HG02642 (cell line): ENCODE data around the gene RIMS4.
"Not testable (repeated sequence)": the region's sequence is repeated elsewhere in the genome, so short reads cannot be mapped to it uniquely, and the experiment has no call there.

Experiments
- ATAC-seq: cut with Tn5 transposase; IDR thresholded peaks from one replicate; pipeline ENCODE4 v1.9.1; 2021; ENCODE audit warnings: mild to moderate bottlenecking; ENCODE audit not compliant: unreplicated experiment, poor library complexity

The RIMS4 gene

GRCh38 chr20:44768256-44768655 is 42.1 kb downstream of the RIMS4 start:
- ATAC-seq = no peak

DNA sequence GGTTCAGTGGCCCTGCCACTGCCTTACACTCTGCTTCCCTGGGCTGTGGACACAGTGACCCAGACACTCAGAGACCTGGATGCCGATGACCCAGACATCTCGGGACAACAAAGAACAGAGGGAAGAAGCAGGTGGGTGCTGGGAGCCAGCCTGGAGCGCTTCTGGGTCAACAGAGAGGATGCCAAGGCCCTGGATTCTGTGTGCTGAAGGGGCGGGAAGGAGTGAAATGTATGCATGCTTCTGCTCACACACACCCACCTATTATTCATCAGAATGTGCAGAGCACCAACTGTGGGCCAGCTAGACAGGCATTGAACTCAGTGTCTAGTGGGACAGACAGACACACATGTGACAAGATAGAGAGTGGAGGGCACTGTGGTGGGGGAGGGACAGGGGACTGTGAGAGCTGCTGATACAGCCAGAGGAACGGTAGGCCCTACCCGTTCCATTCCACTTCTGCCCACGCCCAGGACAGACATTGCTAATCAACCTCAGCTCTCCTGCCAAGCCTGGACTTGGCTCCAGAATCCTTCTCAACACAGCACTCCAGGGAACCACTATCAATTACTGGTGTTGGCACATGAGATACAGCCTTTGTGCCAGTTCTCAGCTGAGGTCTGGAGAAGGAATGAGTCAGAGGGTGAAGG is 44.5 kb downstream of the RIMS4 start:
- no peak for ATAC-seq

- ATAC-seq = no peak
Observed at GRCh38 chr20:44765091-44765490, 45.3 kb downstream of the RIMS4 start.

- ATAC-seq = not testable (repeated sequence)
Observed at GRCh38 chr20:44763798-44764197, 46.5 kb downstream of the RIMS4 start.

DNA sequence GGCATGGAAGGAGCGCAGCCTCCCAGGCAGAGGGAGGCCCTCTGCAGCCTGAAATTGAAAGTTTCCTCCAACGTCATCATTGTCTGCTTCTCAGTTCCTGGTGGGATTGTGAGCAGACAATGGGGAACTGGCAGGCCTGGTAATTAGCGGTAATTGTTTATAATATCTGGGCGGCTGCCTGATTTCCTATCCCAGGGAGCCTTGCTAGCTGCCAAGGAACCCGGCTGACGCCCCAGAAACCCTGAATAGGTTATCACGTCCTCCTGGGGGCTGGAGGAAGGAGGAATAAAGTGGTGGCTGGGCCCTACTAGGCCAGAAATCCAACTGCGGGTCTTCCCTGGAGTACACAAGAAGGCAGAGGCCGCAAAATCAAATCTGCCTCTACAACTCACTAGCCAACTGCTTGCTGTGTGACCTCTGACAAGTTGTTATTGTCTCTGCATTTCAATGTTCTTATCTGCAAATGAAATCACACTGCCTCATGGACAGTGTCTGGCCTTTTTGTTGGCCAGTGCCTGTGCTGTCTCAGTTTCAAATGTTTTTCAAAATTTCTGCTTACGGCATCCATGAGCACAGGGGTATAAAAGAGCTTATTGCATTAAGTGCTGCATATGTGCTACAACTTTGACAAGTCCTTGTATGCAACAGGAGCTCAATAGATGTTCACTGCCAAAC is 47.7 kb downstream of the RIMS4 start:
- ATAC-seq = no peak

GRCh38 chr20:44761423-44761822 is 48.9 kb downstream of the RIMS4 start:
- no peak for ATAC-seq

GRCh38 chr20:44759595-44759994 is 50.8 kb downstream of the RIMS4 start:
- ATAC-seq = no peak

DNA sequence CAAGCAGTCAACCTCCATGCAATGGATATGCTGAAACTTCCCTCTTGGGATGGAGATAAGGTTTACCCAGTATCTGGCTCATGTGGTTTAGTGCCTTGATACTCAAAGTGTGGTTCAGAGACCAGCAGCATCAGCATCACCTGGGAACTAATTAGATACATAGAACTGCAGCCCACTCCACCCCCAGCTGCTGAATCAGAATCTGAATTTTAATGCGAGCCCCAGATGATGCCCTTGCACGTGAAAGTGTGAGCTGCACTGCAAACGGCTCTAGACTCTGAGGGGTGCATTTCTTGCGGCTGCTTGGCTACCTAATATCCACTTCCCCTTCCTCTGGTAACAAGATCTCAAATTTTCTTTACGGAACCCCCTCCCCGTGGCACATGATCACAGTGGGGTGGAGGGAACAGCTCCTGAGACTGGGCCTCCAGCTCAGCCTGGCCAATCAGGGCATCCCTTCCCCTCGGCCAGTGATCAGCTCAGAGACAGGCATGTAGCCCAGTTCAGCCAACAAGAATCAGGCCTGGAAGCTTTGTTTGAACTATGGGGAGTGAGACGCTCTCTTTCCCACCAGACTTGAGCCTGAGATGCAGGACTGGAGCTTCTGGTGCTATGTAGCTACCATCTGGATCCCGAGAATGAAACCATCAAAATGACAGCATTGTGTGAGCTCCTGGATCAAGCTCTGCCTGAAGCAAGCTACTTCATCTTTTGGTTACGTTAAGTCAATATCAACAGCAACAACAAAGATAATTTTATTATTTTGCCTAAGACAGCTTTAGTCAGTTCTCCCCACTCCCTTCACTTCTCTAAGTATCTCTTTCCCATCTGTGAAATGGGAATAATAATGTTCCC is 51.9 kb downstream of the RIMS4 start:
- ATAC-seq = no peak

DNA sequence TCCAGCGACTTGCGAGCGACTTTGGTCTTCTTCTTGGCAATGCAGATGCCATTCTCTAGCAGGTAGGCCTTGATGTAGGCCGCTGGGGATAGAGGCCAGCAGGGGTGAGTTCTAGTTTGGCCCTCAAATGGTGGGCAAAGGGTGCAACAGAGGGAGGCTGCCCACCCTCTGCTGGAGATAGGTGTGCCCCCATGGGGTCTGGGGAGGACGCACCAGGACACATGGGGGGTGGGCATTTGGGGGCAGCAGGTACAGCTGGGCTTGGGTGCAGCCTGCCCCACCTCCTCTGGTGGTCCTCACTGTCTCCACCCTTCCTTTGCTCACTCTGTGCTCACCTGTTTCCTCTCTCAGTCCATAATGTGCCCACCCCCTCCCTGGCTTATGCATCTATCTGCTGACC is 53.4 kb downstream of the RIMS4 start:
- ATAC-seq = no peak

- no peak for ATAC-seq
Observed at GRCh38 chr20:44756011-44756688, 54.2 kb downstream of the RIMS4 start.

DNA sequence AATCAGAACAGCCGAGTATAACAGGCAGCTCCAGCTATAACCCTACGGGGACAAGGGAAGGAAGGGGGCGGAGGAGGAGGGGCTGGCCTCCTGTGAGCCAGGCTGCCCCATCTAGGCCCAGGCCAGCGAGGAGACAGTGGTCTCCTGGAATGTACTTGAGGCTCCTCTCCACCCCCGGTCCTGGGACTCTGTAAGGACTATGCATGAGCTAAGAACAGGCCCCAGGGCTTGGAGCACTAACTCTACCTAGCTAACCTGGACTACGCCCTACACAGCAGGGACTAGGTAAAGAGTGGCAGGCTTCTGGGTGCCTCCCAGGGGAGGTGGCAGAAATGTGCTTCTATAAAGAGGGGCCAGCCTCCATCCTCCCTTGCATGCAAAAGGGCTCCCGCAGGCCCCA is 55.8 kb downstream of the RIMS4 start:
- ATAC-seq = no peak

GRCh38 chr20:44752099-44752931 is 58.0 kb downstream of the RIMS4 start:
- no peak for ATAC-seq

- ATAC-seq = no peak
Observed at GRCh38 chr20:44750081-44750805, 60.1 kb downstream of the RIMS4 start.

- no peak for ATAC-seq
Observed at GRCh38 chr20:44748005-44748370, 62.4 kb downstream of the RIMS4 start.

- no peak for ATAC-seq
Observed at GRCh38 chr20:44747166-44748004, 63.0 kb downstream of the RIMS4 start.

GRCh38 chr20:44746367-44747165 is 63.8 kb downstream of the RIMS4 start:
- ATAC-seq = no peak

DNA sequence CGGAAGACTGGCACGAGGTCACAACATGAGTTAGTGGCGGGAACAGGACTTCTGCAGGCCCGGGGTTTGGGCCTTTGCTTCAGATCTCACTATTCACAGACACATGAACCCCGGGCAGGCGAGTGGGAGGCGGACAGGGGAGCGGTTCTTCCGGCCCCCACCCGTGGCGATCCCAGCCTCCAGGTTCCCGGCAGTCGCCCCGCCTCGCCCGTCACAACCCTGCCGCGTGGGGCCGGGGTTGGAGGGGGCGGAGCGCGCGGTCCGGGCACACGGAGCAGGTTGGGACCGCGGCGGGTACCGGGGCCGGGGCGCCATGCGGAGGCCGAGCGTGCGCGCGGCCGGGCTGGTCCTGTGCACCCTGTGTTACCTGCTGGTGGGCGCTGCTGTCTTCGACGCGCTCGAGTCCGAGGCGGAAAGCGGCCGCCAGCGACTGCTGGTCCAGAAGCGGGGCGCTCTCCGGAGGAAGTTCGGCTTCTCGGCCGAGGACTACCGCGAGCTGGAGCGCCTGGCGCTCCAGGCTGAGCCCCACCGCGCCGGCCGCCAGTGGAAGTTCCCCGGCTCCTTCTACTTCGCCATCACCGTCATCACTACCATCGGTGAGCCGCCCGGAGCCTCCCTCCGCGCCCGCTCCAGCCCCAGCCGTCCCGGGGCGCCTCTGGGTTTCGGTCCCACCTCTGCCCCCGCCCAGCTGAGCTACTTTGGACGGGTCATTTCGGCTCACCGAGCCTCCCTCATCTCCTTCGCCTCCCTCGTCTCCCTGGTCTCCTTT is 64.6 kb downstream of the RIMS4 start, which contains the start of gene KCNK15:
TSS of gene KCNK15 (plus strand) at position 268 of the 769 bp plus-strand sequence. CDS start at position 314, 46 bp downstream.
- ATAC-seq = no peak
